Measurements from ENCODE around the gene CREB5.

CREB5 gene

GRCh38 chr7:28599411-28599810 is 187.1 kb downstream of the CREB5 start:
- H3K9me3 ChIP-seq (ENCODE audit: insufficient read depth, low read depth, low read length), result no peaks in the 10 kb centered on the region
- no peaks in the 10 kb centered on the region for H3K9me2 ChIP-seq (replicated peaks; ENCODE audit: low read depth, low read length)
- TF ChIP-seq EZH2phosphoT487 (IDR thresholded peaks at IDR 0.05; ENCODE audit: borderline replicate concordance) (no peak), CTCF (conservative IDR thresholded peaks at IDR 0.05; ENCODE audit: low read length) (no peak)
- H3K79me2 ChIP-seq (ENCODE audit: insufficient read depth, low read length), result no peaks in the 10 kb centered on the region
- no peak overlapping the region for H3K4me2 ChIP-seq (ENCODE audit: low read depth, low read length, poor library complexity, severe bottlenecking)
- no peak overlapping the region for H2AFZ ChIP-seq (ENCODE audit: low read length)
- peaks cover 8% of the 10 kb centered on the region for H3K4me1 ChIP-seq (ENCODE audit: insufficient read depth, low read length, poor library complexity, severe bottlenecking)
- H3K36me3 ChIP-seq (ENCODE audit: insufficient read depth, low read length), result no peaks in the 10 kb centered on the region
- H3K9ac ChIP-seq (ENCODE audit: low read depth, low read length, poor library complexity, severe bottlenecking), result no peak overlapping the region
- no peaks in the 10 kb centered on the region for H3F3A ChIP-seq (ENCODE audit: low read depth)
- H4K20me1 ChIP-seq (ENCODE audit: insufficient read depth, low read length, poor library complexity, severe bottlenecking), result no peaks in the 10 kb centered on the region
- no peaks in the 10 kb centered on the region for H3K27me3 ChIP-seq (ENCODE audit: insufficient read depth, low read length, poor library complexity, severe bottlenecking)
- H3K4me3 ChIP-seq (ENCODE audit: low read length, poor library complexity, severe bottlenecking), result no peak overlapping the region

- H3K79me2 ChIP-seq (ENCODE audit: insufficient read depth, low read length), result no peaks in the 10 kb centered on the region
- no peak overlapping the region for H3K4me2 ChIP-seq (ENCODE audit: low read depth, low read length, poor library complexity, severe bottlenecking)
- H3K4me3 ChIP-seq (ENCODE audit: low read length, poor library complexity, severe bottlenecking), result no peak overlapping the region
- no peaks in the 10 kb centered on the region for H3K27me3 ChIP-seq (ENCODE audit: insufficient read depth, low read length, poor library complexity, severe bottlenecking)
- H3F3A ChIP-seq (ENCODE audit: low read depth), result peaks cover 4% of the 10 kb centered on the region; the same call in 1 of the 2 replicates
- H3K9me3 ChIP-seq (ENCODE audit: insufficient read depth, low read depth, low read length), result no peaks in the 10 kb centered on the region
- H4K20me1 ChIP-seq (ENCODE audit: insufficient read depth, low read length, poor library complexity, severe bottlenecking), result no peaks in the 10 kb centered on the region
- TF ChIP-seq CTCF (conservative IDR thresholded peaks at IDR 0.05; ENCODE audit: low read length) (no peak), EZH2phosphoT487 (IDR thresholded peaks at IDR 0.05; ENCODE audit: borderline replicate concordance) (no peak)
- no peak overlapping the region for H3K9ac ChIP-seq (ENCODE audit: low read depth, low read length, poor library complexity, severe bottlenecking)
- H3K4me1 ChIP-seq (ENCODE audit: insufficient read depth, low read length, poor library complexity, severe bottlenecking), result peaks cover 25% of the 10 kb centered on the region
- H2AFZ ChIP-seq (ENCODE audit: low read length), result no peak overlapping the region
- no peaks in the 10 kb centered on the region for H3K36me3 ChIP-seq (ENCODE audit: insufficient read depth, low read length)
- H3K9me2 ChIP-seq (replicated peaks; ENCODE audit: low read depth, low read length), result no peaks in the 10 kb centered on the region
These were observed 190.0 kb downstream of the CREB5 start for GRCh38 chr7:28602282-28602681.

- Histone ChIP-seq H3K4me2 (ENCODE audit: low read depth, low read length, poor library complexity, severe bottlenecking) (peak overlapping the region; percentile 55), H3K9ac (ENCODE audit: low read depth, low read length, poor library complexity, severe bottlenecking) (peak overlapping the region; percentile 4), H3K4me1 (ENCODE audit: insufficient read depth, low read length, poor library complexity, severe bottlenecking) (peaks cover 54% of the 10 kb centered on the region)
These were observed 193.2 kb downstream of the CREB5 start for GRCh38 chr7:28605427-28606085.

More at GRCh38 chr7:28605427-28606085, 193.2 kb downstream of the CREB5 start:
- Histone ChIP-seq H3K4me3 (ENCODE audit: low read length, poor library complexity, severe bottlenecking) (peak overlapping the region; percentile 12), H2AFZ (ENCODE audit: low read length) (peak overlapping the region; percentile 28), H3K9me3 (ENCODE audit: insufficient read depth, low read depth, low read length) (no peaks in the 10 kb centered on the region), H3K36me3 (ENCODE audit: insufficient read depth, low read length) (no peaks in the 10 kb centered on the region), H4K20me1 (ENCODE audit: insufficient read depth, low read length, poor library complexity, severe bottlenecking) (no peaks in the 10 kb centered on the region), H3K79me2 (ENCODE audit: insufficient read depth, low read length) (no peaks in the 10 kb centered on the region), H3K9me2 (replicated peaks; ENCODE audit: low read depth, low read length) (no peaks in the 10 kb centered on the region), H3K27me3 (ENCODE audit: insufficient read depth, low read length, poor library complexity, severe bottlenecking) (no peaks in the 10 kb centered on the region), H3F3A (ENCODE audit: low read depth) (peaks cover 4% of the 10 kb centered on the region; the same call in 1 of the 2 replicates)
- TF ChIP-seq CTCF (conservative IDR thresholded peaks at IDR 0.05; ENCODE audit: low read length) (no peak), EZH2phosphoT487 (IDR thresholded peaks at IDR 0.05; ENCODE audit: borderline replicate concordance) (no peak)

Measured in Loucy (cell line).